GM06990 (cell line): Measurements from ENCODE around the gene TMPRSS5.

Source experiments
- DNase-seq: peaks from one replicate; pipeline ENCODE4 v3.0.0-alpha.2; 2011; ENCODE audit not compliant: insufficient read length; ENCODE audit errors: extremely low read depth
- H3K27me3 ChIP-seq: replicated peaks from 2 replicates; pipeline ENCODE4 v1.6.0; 2011; ENCODE audit warnings: low read length; ENCODE audit not compliant: control insufficient read depth, insufficient read depth
- H3K36me3 ChIP-seq: 2 replicates; pipeline ENCODE4 v1.5.1; 2011; ENCODE audit warnings: low read length; ENCODE audit not compliant: control insufficient read depth, insufficient read depth
- H3K4me3 ChIP-seq: replicated peaks from 2 replicates; pipeline ENCODE4 v1.5.1; 2011; ENCODE audit warnings: low read depth, mild to moderate bottlenecking, control low read depth, low read length
- TF ChIP-seq, protein P1 (sequence below): IDR thresholded peaks from 2 replicates; pipeline ENCODE4 v1.5.1; 2011; ENCODE audit warnings: low read length, control low read depth, mild to moderate bottlenecking, inconsistent platforms; ENCODE audit not compliant: insufficient read depth, poor library complexity, severe bottlenecking

The TMPRSS5 gene

GRCh38 chr11:113729456-113729855, 23.3 kb upstream of the TMPRSS5 start:
- TF ChIP-seq, protein P1, sequence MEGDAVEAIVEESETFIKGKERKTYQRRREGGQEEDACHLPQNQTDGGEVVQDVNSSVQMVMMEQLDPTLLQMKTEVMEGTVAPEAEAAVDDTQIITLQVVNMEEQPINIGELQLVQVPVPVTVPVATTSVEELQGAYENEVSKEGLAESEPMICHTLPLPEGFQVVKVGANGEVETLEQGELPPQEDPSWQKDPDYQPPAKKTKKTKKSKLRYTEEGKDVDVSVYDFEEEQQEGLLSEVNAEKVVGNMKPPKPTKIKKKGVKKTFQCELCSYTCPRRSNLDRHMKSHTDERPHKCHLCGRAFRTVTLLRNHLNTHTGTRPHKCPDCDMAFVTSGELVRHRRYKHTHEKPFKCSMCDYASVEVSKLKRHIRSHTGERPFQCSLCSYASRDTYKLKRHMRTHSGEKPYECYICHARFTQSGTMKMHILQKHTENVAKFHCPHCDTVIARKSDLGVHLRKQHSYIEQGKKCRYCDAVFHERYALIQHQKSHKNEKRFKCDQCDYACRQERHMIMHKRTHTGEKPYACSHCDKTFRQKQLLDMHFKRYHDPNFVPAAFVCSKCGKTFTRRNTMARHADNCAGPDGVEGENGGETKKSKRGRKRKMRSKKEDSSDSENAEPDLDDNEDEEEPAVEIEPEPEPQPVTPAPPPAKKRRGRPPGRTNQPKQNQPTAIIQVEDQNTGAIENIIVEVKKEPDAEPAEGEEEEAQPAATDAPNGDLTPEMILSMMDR = no peak
- no peaks in the 10 kb centered on the region for H3K27me3 ChIP-seq
- H3K36me3 ChIP-seq = peaks cover 2% of the 10 kb centered on the region
- DNase-seq = no peak
- no peak overlapping the region for H3K4me3 ChIP-seq

DNA sequence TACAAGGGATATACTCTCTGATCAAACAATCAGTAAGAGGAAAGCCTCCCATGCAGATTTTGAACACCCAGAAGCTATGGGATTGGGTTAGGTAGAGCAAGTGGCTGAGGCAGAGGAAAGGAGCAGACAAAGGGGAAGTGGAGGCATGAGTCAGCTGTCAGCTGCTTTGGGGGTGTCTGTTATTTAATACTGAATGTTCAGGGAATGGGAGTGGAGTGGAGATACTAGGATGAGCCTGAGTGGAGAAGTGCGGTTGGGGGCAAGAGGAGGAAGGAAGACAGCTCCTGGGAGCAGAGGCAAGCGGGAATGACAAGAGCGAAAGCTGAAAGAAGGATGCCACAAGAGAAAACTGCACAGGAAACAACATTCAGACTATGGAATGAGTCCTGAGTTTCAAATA, 22.7 kb upstream of the TMPRSS5 start:
- no peak for DNase-seq
- Histone ChIP-seq H3K4me3 (no peak overlapping the region), H3K36me3 (peaks cover 2% of the 10 kb centered on the region), H3K27me3 (no peaks in the 10 kb centered on the region)
- TF ChIP-seq, protein P1 = no peak

DNA sequence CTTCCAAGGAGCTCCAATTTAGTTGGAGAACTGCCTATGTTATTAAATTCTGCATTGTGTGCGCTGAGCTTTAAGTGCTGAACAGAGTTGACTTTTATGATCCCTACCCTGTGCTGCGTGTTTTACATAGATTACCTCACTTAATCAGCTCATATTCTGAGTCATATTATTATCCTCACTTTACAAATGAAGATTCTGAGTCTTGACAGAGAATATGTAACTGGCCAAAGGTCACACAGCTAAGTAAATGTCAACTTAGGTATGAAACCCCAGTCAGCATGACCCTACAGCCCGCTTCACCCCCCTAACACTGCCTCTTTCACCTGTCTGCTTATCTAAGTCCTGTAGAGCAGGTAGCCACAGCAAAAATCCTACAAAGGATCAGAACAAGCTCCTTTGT, 19.8 kb upstream of the TMPRSS5 start:
- H3K27me3 ChIP-seq = no peaks in the 10 kb centered on the region
- H3K4me3 ChIP-seq = no peak overlapping the region
- TF ChIP-seq, protein P1 = no peak
- no peak for DNase-seq
- no peaks in the 10 kb centered on the region for H3K36me3 ChIP-seq

- Histone ChIP-seq H3K36me3 (no peaks in the 10 kb centered on the region), H3K4me3 (no peak overlapping the region), H3K27me3 (no peaks in the 10 kb centered on the region)
- DNase-seq = no peak
- TF ChIP-seq, protein P1 = no peak
Observed at GRCh38 chr11:113725407-113725806, 19.3 kb upstream of the TMPRSS5 start.

DNA sequence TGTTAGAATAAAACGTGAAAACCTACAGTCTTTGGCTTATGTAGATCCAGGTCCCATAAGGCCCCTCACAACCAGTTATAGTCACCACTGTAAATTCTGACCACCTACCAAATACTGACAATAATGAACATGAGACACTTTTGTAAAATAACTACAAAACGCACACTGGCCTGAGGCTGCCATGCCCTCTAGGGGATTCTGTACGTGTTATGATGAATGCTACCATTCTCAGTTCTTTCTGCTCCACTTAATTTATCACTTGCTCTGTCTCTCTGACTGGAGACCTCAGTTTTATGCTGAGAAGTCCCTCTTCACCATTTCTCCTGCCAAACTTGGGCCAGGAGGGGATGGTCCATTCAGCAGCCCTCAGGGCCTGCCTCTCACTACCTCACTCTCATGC, 18.7 kb upstream of the TMPRSS5 start:
- Histone ChIP-seq H3K27me3 (no peaks in the 10 kb centered on the region), H3K4me3 (no peak overlapping the region), H3K36me3 (no peaks in the 10 kb centered on the region)
- TF ChIP-seq, protein P1 = no peak
- DNase-seq = no peak

DNA sequence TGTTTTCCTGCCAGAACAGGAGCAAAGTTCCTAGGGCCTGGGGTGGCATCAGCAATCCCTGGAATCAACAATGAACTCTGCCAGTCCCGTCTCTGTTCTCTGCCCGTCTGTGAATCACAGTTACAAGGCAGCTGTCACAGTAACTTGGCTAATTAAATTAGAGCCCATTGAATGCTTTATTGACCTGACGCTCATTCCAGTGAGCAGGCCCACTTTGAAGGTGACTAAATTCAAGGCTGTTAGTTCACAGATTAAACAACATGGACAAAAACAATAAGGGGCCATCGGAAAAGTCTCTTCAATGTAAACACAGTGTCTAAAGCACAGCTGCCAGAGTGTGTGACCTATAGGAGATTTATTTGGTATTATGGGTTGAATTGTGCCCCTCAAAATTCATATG, 17.7 kb upstream of the TMPRSS5 start:
- DNase-seq = no peak
- Histone ChIP-seq H3K27me3 (no peaks in the 10 kb centered on the region), H3K36me3 (no peaks in the 10 kb centered on the region), H3K4me3 (no peak overlapping the region)
- TF ChIP-seq, protein P1 = no peak
